8988T (cell line): Measurements from ENCODE around the gene CAMK2B.

Source experiments
- DNase-seq: peaks from one replicate; pipeline ENCODE4 v3.0.0; 2011

The CAMK2B gene

DNA sequence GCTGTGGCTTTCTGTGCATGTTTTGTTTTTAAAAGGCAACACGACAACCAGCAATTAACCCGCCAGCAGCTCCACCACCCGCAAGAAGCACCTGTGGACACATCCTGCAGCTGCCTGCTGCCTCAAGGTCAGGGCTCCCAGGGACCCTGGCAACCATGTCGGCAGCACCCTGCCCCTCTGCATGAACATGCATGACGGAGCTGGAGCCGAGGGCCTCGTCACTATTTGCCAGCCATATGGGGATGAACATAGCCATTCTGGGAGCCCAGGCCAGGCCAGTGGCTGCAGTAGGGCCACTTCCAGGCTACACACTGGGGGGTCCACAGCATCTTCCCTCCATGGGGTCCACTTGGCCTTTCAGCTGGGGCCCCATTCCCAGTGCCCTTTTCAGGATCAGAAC, 52.9 kb downstream of the CAMK2B start:
- DNase-seq: no peak

DNA sequence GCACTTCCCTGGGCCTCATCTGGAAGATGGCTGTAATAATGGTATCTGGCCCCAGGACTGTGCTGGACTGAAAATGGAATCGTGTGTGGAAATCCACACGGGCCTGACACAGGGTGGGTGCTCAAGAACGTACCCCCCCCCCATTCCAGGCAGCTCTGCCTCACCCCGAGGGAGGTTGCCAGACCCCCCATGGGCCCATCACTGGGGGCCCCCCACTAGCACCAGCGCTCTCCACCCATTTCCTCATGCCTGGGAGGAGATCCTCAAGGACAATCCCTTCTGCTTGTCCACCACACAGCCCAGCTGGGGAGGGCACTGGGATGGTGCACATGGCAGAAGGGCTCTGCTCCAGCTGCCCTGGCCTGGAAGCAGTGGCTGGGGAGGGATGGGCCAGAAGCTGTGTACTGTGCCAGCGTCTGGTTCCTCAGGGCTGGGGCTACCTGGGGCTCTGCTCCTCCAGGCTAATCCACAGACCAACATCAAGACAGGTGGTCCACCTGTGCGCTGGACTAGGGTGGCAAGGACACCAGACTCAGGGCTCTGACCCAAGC, 55.4 kb downstream of the CAMK2B start:
- DNase-seq: no peak

DNA sequence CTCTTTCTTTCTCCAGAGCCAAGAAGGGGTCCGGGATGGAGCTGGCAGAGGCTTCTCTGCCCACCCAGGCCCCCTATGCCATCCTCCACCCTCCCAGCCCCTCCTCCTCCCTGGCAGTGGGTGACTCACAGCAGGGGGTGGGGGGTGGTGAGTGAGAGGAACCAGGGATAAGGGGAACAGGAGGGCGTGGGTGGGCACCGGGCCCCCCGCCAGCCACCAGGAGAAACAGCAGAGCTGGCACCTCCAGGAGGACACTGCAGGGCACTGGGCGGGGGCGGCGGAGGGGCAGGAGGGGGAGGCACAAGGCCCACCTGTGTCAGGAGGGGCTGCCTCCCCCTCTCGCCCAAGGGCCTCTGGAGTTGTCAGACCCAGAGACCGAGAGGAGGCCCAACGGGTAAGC, 56.0 kb downstream of the CAMK2B start:
- no peak for DNase-seq

DNA sequence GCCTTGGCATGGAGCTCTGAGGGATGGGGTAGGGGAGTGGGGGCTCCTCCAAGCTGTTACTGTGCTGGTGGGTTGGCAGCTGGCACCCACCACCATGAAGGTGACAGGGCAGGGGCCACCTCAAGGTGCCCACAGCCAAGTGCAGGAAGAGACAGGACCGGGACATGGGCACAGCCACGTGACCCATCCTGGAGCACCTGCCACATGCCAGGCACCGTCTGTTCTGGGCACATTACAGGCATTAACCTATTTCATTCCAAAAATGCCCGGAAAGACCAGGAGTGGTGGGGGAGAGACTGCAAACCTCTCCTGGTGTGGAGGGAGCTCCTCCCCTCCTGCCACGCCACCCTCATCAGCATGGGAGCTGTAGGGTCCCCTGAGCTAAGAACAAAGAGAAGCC, 56.7 kb downstream of the CAMK2B start:
- DNase-seq: no peak

DNA sequence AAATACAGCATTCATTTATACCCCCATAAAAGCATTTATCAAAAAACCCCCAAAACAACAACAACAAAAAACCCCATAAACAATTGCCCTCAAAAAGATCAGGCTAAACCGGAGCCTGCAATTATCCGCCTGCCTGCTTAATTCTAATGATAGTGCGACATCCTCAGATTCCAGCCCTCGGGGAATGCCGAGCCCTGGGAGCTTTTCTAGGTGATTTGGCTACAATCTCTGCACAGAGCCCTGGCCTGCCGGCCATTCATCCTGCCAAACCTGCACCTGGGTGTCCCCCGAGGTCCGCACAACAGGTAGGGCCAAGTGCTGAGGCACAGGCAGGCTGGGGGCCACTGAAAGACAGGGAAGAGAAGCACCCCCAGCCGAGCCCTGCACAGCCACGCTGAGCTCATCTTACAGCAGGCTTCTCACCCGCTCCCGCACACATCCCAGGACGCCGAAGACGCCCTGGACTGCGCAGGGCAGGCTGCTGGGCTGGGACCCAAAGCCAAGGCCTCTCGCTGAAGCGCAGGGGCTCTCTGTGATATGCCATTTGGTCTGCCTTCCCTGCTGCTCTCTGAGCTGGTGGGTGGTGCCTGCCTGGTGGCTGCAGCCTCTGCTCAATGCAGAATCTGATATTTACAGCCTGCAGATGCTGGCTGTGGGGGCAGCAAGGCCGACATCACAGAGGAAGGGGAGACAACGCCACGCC, 57.5 kb downstream of the CAMK2B start:
- DNase-seq: no peak

DNA sequence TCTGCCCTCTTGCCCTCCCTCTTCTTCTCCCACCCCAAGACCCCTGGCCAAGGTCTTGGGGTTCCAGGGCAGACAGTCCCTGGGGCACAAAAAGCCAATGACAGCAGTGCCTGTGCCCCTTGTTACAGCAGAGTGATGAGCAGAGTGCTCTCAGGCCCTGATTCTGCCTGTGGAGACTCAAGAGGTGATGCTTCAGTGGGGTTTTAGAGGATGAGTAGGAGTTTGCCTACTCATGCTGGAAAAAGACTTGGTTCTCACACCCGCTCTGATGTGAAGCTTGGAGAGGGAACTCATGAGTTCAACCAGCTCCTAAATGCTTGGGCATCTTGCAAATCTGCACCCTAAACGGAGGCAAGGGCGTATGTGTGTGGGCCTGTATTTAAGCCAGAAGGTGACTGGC, 58.2 kb downstream of the CAMK2B start:
- no peak for DNase-seq

DNA sequence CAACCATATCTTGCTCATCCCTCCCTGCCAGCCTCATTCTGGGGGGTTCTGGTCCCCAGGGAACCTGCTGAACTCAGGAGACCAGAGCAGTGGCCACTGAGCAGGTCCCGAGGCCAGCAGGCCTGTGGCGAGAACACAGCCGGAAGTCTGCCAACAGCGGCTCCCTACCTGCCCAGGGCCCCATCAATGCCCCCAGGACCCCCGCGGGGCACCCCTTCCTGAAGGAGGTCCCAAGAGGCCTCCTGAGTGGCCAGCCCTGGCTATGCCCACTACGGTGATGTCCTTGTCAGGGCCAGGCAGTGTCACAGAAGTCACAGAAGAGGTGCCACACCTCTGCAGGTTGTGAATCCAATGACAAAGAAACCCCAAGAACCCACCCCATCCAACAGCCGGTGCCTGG, 58.9 kb downstream of the CAMK2B start:
- DNase-seq: no peak

DNA sequence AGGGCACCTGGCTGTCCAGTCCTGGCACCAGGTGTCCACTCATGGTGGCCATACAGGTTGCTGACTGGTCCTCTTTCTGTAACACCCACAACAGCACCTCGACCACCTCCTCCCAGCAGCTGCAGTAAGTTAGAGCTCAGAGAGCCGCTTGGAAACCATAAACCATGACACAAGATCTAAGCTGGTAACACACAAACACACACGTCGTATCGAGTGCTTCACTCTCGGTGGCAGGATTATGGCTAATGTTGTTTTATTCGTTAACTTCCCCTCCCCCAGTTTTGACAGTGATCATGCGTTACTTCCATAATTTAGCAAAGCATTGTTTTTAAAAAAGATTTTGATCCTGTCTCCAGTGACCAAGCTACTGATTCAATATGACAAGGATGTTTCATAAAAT, 59.7 kb downstream of the CAMK2B start:
- no peak for DNase-seq

DNA sequence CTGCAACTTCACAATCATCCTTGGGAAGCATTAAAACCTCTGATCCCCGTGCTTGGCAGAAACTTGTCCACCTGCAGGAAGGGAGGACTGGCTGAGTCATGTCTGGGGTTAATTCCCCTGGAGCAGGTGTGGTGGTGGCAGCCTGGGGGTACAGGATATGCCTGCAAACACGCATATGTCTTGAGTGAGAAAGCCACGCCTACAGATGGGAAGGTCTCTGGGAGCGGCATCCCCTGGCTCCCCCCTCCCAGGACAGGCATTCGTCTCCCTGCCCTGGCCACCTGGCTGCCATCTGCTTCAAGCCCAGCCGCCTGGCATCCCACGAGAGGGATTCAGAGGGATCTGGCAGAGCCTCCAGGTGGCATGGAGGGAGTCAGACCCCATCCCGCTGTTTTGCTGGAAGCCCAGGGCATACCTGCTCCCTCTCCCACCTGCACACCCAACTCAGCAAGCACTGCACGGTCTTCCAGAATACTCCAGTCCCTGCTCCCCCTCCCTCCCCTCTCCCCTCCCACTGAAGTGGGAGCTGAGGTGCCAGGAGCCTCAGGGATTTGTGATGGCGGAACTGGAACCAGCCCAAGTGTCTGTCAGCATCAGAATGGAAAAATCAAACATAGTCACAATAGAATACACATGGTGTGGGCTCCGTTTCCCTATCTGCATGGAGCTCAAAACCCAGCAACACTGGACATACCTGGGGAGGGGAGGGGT, 61.0 kb downstream of the CAMK2B start:
- no peak for DNase-seq

DNA sequence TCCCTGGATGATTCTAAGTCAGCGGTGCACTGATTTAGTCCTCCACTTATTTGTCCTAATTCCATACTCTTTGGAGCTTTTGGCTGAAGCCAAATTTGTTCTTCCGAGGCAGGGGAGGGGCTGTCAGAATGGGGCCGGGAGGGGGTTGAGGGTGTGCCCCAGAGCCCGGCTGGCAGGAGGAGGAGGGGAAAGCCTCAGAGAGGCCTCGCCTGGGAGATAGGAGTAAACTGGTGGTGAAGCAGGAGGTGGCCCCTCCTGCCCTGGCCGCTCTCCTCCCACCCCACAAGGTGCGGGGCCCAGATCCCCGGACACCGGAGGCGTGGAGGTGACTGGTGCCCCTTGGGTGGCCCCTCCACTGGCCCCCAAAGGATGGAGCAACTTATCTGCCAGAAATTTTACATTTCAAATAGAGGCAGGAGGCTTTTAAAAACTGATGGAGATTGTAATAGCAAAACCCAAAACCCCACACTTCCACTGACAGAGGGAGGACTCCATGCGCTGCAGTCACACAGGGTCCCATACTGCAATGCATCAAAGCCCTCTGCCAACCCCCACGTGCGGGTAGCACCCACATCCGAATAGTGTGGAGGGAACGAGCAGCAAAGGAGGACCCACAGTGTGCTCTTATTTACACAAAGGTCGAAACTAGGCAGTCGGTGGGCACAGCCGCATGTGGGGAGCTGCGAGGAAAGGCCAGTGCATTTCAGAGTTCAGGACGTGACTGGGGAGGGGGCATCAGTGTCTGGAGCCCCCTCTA, 61.9 kb downstream of the CAMK2B start:
- no peak for DNase-seq

DNA sequence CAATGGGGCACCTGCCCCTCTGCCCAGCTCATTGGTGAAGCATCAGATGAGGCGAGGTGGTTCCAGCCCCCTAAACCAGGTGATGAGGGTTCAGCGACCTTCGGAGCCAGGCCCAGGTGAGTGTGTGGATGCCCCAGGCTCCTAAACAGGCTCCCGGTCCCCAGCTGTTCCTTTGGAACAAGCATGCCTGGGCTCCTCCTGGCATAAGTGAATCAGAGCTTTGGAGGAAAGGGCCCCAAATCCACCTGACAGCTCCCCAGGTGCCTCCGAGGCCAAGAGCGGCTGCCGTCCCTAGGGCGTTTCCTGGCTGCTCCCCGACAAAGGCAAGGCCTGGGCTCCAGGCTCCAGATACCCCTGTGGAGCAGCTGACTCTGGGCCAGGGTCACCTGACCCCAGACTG, 63.4 kb downstream of the CAMK2B start:
- no peak for DNase-seq

DNA sequence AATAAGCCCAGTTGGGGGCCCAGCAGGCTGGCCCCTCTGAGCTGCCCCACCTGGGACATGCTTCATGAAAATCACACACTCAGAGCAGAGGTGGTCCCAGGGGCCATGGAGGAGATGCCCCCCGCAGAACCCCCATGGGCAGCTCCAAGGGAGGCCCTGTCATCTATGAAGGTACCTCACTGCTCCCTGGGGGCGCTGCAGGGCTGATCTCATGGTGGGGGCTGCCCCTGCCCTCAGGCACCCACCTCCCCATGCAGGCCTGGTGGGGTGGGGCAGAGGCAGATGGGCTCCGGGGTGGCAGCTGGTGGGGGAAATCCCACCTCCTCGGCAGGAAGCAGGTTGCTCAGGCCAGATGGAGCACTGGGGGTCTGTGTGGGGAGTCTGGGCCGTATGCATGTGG, 64.2 kb downstream of the CAMK2B start:
- DNase-seq: no peak

DNA sequence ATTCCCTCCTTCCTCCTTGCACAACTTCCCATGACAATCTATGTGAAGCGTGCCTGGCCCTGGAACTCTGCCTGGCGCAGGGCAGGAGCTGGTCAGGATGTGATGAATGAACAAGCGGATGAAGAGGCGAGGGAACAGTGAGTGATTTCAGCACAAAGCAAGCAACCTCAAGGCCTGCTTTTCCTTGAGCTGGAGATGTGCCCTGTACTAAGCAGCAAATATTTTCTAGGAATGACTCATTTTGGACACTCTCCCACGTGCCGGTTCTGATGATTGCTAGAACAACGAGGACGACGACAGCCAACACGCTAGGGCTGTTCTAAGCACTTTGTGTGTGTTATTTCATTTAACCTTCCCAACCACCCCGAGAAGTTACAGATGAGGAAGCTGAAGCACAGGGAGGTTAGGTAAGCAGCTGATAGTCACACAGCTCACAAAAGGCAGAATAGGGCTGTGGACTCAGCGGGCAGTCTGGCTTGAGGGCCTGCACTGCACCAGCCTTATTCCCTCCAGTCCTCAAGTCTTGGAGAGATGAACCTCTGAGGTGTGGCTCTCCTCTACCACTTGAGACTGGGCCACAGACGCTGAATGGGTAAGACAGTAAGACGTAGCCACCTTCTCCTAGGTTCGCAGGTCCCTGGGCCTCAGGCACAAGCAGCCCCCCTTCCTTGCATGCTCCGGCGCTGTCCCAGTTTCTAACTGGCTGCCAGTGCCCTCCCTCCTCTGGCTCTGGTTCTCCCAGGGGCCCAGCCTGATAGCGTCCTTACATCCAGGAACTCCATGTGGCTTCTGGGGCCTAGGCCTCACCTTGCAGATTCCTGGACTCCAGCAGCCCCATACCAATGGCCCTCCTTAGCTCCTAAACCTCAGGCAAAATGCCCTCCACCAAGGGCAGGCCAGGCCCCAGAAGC, 65.6 kb downstream of the CAMK2B start:
- DNase-seq: no peak

DNA sequence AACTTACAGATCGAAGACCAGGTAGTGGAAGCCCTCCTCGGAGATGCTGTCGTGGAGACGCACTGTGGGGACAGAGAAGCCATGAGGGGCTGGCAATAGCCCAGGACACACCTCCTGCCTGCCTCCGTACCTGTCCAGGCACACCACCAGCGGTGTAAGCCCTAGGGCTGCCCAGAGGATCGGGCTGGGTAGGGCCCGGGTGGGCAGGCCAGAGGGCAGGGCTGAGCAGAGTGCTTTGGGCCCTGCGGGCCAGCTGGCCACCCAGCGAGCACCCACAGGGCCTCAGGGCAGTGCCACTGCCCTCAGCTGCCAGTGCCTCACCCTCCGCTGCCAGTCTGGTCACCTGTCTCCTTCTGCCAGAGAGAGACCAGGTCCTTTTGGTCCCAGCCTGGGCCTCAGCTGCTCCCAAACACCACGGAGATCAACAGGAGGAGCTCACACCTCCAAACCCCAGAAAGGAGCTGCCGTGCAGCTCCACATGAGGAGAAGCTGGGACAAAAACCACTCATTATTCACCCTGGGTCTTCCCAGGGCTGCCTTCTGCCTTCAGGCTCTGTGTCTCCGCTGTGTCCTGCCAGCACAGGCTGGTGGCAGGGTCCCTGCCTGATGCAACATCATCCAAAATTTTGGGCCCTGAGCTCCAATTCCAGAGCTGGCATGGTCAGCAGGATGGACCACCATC, 66.4 kb downstream of the CAMK2B start:
- no peak for DNase-seq

DNA sequence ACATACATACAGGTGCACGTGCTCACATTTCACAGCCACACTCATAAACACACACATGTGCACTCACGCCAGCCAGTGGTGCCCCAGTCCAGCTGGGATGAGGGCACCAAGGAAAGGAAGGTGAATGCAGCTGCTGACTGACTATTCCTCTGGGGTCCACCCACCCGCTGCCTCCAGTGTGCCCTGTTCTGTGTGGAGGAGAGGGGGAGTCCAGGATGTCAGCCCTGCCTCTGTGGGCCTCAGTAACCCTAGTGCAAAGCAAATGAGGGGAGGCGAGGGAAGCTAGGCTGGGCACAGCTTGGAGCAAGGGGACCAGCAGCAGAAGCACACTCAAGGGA, 67.0 kb downstream of the CAMK2B start:
- no peak for DNase-seq

DNA sequence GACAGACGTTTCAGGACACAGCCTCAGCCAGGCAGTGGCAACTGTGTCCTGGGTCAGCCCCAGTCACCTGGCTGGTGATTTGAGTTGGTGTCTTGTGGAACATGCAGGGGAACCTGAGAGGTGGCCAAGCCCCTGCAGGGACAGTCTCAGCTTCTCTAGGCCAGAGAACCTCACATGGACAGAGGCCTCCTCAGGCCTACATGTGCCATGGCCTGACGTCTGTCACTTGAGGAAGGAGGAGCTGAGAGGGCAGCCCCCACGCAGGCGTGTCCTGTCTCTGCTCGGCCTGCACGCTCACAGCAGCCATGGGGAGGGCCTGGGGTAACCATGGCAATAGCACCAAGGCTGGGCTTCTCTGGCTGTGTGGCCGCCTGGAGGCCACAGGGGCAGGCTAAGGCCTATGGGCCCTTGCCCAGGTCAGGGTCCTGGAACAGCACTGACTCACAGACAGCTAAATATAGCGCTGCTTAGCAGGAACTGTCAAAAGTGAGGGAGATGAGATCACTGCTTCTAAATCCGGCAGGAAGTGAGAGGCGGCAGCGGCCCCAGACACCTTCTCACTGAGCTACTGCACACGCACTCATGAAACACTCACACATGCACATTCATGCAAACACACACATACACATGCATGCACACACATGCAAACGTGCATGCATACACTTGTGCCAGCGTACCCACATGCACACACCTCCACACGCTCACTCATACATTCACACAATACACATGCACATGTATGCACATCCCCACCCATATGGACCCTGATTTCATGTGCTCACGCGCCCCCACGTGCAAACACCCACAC, 67.6 kb downstream of the CAMK2B start:
- no peak for DNase-seq

DNA sequence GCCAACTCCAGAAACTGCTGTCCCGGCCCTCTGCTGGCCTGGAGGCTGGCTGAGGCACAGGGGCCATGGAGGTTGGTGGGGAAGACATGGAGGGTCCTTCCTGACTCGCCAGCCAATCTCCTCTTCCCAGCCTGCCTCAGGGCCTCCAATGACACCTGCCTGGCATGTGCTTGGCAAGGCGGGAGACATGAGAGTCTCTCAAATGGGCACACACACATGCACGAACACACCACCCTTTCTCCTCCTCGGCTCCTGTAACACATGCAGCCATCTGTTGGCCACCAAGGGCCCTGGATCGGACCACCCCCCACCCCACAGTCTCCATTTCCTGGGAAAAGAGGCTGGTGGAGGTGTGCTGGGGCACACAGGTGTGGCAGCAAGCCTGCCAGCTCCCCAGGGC, 68.2 kb downstream of the CAMK2B start:
- no peak for DNase-seq

DNA sequence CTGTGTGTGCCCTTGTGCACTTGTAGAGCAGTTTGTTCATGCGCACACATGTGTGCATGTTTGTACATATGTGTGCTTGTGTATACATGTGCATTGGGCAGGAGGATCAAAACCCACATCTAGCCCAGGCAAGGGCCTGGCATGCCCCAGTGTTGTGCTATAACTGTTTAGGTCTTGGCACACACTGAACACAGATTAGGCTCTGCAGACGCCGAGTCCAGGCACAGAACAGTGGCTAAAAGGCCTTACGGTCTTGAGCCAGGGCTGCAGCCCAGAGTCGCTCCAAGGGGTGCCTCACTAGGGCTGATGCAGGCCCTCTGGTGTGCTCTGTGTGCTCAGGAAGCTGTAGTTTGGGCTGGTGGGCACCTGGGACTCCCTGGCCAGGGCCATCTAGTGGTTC, 68.9 kb downstream of the CAMK2B start:
- DNase-seq: no peak

DNA sequence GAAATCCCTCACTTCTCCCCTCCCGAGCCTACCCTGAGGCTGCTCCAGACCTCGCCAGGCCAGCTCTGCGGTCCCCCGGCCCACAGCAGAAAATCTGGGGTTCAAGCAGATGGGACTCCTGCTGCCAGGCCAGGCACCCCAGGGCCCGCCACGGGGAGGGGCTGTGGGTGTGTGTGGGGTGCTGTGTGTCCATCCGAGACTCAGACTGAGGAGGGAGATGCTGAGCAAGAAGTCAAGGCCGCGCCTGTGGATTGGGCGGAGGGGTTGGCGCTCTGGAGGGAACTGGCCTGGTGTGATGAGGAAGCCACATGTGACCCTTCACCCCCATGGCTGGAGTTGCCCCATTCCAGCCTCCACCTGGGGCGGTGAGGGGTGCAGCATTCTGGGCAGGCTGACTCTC, 73.5 kb downstream of the CAMK2B start:
- no peak for DNase-seq

DNA sequence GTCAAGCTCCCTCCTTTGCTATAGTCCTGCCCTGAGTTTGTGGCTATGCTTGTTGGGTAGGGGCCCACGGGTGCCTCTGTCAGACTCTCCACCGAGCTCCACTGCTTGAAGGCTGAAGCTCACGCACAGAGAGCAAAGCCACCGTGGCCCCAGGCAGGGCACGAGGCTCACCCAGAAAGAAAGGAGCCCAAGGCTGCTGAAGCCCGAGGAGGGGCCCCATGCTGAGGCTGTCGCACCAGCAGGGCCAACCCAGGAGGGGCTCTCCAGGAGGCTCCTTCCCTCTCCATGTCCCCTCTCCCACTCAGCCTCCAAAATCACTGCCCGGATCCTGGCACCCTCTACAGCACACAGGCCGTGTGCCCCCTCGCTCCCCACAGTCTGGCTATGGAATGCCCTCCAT, 74.1 kb downstream of the CAMK2B start:
- DNase-seq: no peak

DNA sequence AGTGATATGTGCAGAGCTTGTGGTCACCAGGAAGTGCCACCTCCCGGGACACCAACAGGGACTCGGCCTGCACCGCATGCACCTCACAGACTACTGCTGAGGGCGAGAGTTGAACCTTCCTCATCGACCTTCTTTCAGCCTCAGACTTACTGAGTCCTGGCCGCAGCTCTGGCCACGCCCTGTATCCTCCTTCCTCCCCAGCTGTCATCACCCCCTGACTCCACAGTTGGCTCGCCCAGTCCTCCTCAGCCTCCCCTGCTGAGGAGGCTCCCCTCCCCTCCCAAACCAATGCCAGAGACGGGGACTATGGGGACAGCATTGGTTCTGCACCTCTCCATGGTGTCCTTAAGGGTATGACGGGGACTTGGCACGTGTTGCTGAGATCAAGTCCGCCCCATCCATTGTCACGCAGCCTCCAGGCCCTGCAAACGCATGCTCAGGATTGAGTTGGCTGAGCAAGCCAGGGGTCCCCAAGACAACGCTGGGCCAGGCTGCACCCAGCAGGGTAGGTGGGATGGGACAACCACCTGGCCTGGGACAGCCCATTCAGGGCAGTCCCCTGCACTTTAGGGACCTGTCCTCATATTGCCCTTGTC, 75.7 kb downstream of the CAMK2B start:
- DNase-seq: no peak
